NCI-H2227 treated with DMSO at 0.1 percent for 48 hours (cell line): ENCODE data around the gene CCDC70.
"Not testable (repeated sequence)": the region's sequence is repeated elsewhere in the genome, so short reads cannot be mapped to it uniquely, and the experiment has no call there.

Experiments used
- DNase-seq: peaks from one replicate; lab custom pipeline; 2025; lab: John Stamatoyannopoulos, UW

CCDC70 gene

DNA sequence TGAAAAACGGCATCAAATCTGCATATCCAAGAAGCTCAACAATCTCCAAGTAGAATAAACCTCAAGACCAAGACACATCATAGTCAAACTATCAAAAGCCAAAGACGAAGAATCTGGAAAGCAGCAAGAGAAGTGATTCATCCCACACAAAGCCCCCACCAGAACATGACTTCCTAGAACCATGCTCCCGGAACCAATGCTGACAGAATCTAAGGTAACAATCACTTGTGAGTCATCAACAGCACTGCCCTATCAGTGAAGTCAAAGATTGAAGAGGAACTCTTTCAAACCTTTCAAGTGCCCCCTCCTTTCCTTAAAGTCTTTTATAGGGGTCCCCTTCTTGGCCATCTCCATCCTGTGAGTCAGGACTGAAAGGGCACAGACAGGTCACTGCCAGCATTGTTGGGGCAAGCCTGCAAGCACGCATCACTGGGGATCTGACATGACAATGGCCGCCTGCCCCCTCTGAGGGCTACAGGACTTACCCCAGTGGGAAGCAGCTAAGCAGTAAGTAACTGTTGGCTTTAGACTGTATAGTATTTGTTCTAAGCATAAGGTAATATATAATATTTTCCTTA is at the start of gene CCDC70:
TSS of gene CCDC70 (plus strand) at position 247 of the 578 bp plus-strand sequence. CDS start 3,443 bp downstream, outside the sequence.
- DNase-seq = no peak

DNA sequence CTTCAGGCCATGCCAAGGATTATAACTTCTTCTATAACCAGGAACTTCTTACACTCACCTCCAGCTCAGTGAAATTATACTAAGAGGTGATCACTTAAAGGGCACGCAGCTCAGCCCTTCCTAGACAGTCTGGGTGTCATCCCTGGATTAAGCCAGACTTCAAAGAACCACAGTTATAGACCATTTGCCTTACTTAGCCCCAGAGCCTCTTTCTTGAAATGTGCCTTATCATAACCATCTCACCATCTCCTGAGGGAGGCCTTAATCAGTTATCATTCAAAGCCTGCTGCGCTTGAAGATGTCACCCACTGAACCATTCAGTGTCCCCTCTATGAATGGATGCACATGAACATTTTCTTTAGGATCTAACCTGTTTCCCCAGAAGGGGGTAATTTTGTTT is 47.7 kb upstream of the CCDC70 start:
- DNase-seq = no peak

DNA sequence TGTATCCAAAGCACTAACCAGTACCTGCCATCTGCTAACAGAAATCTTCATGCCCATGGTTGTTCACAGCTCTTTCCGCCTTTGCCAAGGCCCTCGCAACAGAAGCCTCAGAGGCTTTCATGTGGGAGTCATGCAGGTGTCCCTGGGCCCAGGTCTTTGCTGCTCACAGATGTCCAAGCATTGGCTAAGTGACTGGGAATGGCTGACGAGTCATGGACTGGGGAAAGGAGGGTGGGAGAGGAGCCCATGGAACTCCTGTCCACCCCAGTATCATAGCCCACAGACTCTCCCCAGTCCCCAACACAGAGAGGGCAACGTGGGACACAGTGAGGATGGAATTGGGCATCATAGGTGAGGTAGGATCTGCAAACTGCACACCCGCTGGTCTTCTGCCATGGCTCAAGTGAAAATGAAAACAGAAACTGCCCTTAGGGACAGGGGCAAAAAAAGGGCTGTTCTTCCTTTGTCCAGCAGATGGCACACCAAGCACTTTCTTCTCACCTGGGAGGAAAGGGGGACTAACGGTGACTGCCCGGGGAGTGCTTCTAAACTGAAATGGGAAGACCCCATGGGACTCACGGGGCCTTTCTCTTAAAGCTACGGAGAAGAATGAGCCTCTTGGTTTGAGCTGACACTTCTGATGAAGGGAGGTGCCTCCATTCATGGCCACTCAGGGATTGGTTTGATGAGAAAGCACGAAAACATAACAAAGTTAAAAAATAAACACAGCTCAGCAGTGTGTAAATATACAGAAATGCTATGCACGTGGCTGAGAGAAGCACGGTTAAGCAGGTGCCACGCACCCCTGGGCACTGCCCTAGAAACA is 46.7 kb upstream of the CCDC70 start:
- peak; percentile 43 for DNase-seq

DNA sequence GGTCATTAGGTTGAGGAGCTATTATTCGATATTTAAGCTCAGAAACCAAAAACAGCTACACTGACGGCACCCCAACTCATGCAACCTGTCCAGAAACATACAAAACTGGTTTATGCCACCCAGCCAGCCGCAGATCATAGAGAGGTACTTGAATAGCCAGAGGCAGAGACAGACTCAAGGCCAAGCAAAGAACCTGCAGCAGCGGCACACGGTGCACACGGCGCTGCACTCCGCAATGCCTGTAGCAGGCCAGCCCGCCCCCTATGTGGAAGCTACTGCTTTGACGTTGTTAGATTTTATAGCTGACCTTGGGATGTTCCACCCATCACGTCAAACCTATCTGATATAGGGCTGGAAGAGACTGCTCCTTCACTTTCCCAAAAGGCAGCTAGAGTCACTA is 45.9 kb upstream of the CCDC70 start:
- DNase-seq = no peak

DNA sequence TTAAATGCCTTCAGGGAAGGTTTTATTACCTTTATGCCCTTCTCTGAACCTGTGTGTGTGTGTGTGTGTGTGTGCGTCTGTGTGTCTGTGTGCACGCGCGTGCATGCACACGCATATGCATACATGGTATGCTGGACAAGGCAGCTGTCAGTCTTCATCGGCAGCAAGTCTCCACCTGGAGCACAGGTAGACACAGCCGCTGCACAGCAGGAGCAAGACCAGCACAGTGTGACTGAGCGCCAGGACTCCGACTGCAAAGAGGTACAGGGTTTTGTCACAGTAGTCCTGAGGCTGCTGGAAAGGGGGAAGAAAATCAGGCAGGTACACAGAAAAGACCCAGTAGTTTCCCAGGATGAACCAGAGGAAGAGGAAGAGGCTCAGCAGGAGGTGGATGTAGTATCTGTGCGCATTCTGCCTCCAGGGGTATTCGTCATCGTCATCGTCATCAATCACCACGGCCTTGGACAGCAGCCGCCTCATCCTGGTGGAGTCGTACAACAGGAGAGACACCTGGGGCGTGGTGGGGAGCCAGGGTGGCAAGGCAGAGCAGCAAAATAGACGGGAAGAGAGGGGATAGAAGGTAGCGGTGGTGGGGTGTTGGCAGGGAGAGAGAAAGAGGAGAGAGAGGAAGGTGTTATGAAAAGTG is 45.0 kb upstream of the CCDC70 start:
- DNase-seq = no peak

DNA sequence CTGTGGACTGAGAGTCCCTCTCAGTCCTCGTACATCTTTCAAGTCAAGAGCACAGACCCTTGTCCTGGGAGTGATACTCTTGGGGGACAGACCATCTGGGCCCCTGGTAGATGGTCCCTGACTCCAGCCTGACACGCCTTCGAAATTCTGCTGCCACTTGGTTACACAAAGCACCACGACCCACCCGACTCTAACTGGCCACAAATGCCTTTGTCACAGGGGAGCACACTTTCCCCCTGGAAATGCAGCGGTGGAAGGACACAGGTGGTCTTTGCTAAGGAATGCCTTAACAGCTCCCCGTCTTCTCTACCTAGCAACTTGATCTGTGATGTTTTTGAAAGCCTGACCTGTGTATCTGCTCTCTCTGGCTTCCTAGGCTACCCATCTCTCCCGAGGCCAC is 44.1 kb upstream of the CCDC70 start:
- DNase-seq = no peak

DNA sequence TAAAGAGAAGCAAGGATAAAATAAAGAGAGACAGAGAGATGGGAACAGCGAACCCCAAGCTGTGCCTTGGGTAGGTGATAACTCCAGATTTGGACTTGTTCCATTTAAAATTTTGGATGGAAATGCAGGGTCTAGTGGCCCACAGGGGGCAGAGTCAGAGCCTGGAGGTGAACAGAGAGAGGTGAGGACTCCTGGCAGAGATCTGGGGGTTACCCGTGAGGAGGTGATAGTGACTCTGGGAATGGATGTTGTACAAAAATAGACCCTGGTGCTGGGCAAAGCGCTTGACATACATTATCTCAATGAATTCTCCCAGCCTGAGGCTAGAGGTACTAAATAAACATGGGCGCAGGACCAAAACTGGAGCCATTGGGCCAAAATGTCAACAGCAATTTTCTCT is 43.5 kb upstream of the CCDC70 start:
- DNase-seq = no peak

GRCh38 chr13:51818781-51819511 is 42.8 kb upstream of the CCDC70 start:
- no peak for DNase-seq

- no peak for DNase-seq
Measured at GRCh38 chr13:51819544-51819943, 42.2 kb upstream of the CCDC70 start.

DNA sequence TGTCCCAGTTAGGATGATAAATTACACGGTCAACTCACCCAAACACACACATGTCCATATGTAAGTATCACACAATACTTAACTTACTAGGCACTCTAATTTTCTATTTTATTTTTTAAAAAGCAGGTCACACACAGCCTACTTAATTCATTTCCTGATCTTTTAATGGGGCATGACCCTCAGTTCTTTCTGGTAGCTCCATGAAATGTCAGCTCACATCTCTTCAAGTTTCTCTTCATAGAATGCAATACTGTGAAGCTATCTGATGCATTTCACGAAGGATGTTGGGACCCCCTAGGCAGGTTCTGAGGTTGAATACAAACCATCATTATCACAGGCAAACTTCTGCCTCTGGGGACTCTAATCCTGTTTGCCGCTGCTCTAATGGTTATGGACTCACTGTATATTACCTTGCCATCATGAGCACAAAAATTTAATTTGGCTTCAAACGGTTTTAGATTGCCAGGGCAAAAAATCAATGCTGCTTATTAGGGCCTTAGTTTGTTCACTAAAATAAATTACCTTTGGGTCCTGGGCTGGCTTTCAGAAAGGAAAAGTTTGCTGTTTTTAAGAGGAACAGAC is 41.7 kb upstream of the CCDC70 start:
- DNase-seq = no peak

DNA sequence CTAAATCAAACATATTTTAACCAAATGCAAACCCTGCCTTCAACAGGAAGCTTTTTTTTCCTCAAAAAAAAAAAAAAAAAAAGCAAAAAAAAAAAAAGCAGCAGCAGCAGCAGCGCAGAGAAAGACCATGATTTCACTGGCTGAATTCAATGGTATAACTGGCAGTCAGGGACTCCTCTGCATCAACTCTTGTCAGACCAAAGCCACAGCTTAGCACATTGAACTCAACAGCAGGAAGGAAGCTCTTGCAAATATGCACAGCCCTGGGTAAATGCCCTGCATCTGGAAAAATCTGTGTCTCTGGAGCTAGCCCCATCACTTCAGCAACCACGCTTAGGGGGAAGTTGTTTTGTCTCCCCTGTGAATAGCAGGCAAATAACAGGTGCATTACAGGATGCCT is 40.2 kb upstream of the CCDC70 start:
- no peak for DNase-seq

DNA sequence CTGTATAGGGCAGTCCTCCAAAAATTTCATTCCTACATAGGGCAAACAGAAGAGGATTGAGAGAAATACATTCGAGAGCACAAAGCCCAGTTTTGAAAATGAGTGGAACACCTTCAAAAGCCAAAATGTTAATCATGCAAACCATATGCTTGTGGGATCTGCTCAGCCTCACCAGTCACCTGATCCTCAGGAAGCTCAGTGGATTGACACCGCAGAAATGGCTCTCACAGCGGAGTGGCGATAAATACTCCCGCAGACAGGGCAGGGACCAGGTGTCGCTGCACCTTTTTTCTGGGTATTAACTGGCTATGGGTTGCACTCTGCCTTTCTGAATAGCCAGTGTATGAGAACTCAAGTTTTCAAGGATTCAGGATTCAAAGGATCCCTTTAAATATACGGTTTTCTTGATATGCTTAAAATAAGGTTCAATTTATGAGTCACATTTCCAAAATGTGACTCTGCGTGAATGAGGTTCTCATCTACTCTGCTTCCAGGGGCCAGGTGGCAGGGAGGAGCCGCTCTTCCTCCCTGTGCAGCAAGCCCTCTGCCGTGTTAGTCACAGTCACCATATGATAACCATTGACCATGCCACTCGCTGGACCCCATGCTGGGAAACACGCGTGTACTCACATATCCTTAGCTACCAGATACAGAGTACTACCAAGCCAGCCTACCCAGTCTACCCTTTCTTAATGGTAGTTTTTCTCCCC is 39.5 kb upstream of the CCDC70 start:
- DNase-seq = no peak

DNA sequence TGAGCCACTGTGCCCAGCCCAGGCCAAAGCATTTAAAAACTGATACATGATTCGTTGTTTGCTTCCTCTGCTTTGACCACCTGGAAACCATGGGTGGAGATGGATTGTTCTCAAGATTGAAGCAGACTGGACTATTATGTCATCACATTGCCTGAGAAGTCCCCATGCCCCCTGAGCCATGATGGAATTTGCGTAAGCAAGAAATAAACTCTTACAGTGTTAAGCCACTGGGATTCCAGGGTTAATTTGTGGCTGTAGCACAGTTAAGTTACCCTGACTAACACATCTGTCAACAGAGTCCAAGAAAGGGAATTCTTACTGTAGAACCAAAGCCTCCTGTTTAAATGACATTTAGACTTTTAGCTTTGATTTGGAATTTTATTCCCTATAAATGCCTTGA is 38.4 kb upstream of the CCDC70 start:
- DNase-seq = no peak

DNA sequence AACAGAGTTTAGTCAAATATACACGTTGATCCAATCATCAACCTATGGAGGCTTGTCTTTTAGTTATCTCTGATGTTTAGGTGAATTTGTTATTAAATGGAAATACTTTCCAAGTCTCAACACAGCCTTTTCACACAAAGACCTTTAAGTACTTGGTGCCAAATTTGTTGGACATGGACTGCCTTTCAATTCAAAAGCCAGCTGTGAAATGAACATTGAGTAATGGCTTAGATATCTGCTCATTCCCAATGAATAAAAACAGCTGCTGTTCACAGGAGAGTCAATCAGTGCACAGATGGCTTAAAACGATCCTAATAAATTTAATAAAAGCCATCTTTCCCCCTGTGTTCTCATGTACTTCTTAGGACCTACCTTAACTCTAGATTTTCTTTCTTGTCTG is 37.9 kb upstream of the CCDC70 start:
- DNase-seq = no peak

- DNase-seq = not testable (repeated sequence)
Measured at GRCh38 chr13:51824712-51825111, 37.1 kb upstream of the CCDC70 start.

DNA sequence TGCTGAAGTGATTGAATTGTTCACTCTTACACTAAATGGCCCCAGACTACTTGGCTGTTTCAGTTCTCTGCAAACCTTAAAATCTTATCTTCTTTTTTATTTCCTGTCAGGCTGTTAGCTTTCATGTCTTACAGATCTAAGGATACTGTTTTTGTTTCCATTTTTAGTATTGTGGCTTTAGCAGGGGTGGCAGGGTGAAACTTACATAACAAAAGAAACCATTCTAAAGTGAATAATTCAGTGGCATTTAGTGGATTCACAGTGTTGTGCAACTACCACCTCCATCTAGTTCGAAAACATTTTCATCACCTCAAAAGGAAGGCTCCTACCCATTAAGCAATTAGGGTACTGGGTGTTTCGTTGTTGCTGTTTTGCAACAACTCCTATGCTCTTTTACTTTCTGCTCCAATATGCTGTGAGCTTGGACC is 36.6 kb upstream of the CCDC70 start:
- DNase-seq = no peak

GRCh38 chr13:51825681-51826254 is 36.0 kb upstream of the CCDC70 start:
- no peak for DNase-seq

DNA sequence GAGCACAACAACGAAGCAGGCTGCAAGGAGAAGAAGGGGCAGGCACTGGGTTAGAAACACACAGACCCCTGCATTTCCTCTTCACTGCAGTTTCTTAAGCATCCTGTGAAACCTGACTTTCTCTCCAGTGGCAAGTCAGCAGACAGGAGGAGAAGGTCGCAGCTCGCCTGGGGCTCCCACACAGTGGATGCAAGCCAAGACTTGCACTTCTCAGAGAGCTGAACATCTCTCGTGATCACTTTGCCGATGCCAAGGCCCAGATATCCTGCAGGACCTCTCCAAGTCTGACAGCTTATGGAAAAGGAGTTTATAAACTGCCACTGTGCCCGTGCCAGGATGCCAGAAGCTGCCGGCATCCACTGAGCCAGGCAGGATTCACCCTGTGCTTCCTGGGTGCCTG is 35.2 kb upstream of the CCDC70 start:
- DNase-seq = no peak

DNA sequence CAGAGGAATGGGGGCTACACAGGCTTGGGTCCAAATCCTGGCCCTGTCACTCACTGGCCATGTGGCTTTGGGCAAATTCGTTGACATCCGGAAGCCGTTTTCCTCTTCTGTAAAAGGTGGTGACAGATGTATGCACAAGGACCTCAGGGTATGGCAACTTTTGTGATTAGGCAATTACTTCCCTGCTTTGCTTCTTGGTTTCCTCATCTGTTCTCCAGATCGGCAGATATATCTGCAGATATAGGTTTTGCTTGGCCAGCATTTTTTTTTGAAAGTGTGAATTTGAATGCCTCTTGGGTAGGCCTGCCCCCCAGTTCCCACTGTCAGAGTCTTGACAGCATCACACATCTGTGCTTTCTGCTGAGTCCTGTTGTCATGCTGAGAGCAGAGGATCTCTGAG is 34.5 kb upstream of the CCDC70 start:
- DNase-seq = no peak

- DNase-seq = no peak
Measured at GRCh38 chr13:51828730-51829567, 32.8 kb upstream of the CCDC70 start.
